PC-9 (cell line): ENCODE measurements around the gene FARS2. TPM values are rescaled to one million over a fixed set of nuclear protein-coding genes. Genes with fewer than 3 reads are reported as not detected.

Experiments
- BruUV-seq: library from RNA; stranded (reverse); fragments of 400-500 nt; replicated peaks from 2 replicates; lab custom pipeline; 2021; lab: Mats Ljungman, UMichigan
- CTCF ChIA-PET: fragments of 300-600 bp; sonication (Branson Sonifier 250); formaldehyde crosslinking; loops from one replicate; lab custom pipeline; 2022; ENCODE audit warnings: antibody characterized with exemption; lab: Charles Lee
- POLR2A ChIA-PET: fragments of 300-600 bp; sonication (Branson Sonifier 250); formaldehyde crosslinking; loops from one replicate; lab custom pipeline; 2022; ENCODE audit warnings: antibody characterized with exemption; ENCODE audit not compliant: unreplicated experiment; lab: Charles Lee
- DNase-seq, 2 experiments: peaks; one replicate each; pipeline versions ENCODE4 v3.0.0 to v3.0.0-alpha.2; 2015 to 2022; ENCODE audit warnings: mixed read lengths in 1 of 2
- H2AFZ ChIP-seq: fragments of 200-600 bp; sonication (generic); 2 replicates; pipeline ENCODE4 v1.8.1; 2017; ENCODE audit warnings: antibody characterized with exemption
- H3F3A ChIP-seq: fragments of 200-600 bp; sonication (generic); 2 replicates; pipeline ENCODE4 v1.8.1; 2017; ENCODE audit warnings: antibody characterized with exemption, mild to moderate bottlenecking, low read depth; ENCODE audit not compliant: insufficient read depth
- H3K27ac ChIP-seq: fragments of 200-600 bp; sonication (generic); 2 replicates; pipeline ENCODE4 v1.6.1; 2016; ENCODE audit warnings: mixed run types
- H3K27me3 ChIP-seq: fragments of 200-600 bp; sonication (generic); 2 replicates; pipeline ENCODE4 v1.6.1; 2016; ENCODE audit warnings: low read depth, mixed run types; ENCODE audit not compliant: insufficient read depth
- H3K36me3 ChIP-seq: fragments of 200-600 bp; sonication (generic); 2 replicates; pipeline ENCODE4 v1.6.1; 2016; ENCODE audit warnings: low read depth, mixed run types
- H3K4me1 ChIP-seq: fragments of 200-600 bp; sonication (generic); replicated peaks from 2 replicates; pipeline ENCODE4 v1.6.1; 2016; ENCODE audit warnings: mixed run types; ENCODE audit not compliant: insufficient read depth
- H3K4me2 ChIP-seq: fragments of 200-600 bp; sonication (generic); 2 replicates; pipeline ENCODE4 v1.6.1; 2017; ENCODE audit warnings: mixed run types
- H3K4me3 ChIP-seq: fragments of 200-600 bp; sonication (generic); 2 replicates; pipeline ENCODE4 v1.6.1; 2016; ENCODE audit warnings: mixed run types
- H3K79me2 ChIP-seq: fragments of 200-600 bp; sonication (generic); 2 replicates; pipeline ENCODE4 v1.6.1; 2017; ENCODE audit warnings: low read depth, mixed run types
- H3K9me2 ChIP-seq: fragments of 200-600 bp; sonication (generic); 2 replicates; pipeline ENCODE4 v1.8.1; 2017; ENCODE audit warnings: mild to moderate bottlenecking; ENCODE audit not compliant: insufficient read depth
- H3K9me3 ChIP-seq: fragments of 200-600 bp; sonication (generic); 2 replicates; pipeline ENCODE4 v1.8.1; 2016; ENCODE audit warnings: low read depth; ENCODE audit not compliant: insufficient read depth
- H4K20me1 ChIP-seq: fragments of 200-600 bp; sonication (generic); 2 replicates; pipeline ENCODE4 v1.8.1; 2017; ENCODE audit not compliant: insufficient read depth
- EZH2 ChIP-seq: fragments of 200-600 bp; sonication (generic); IDR thresholded peaks from 2 replicates; pipeline ENCODE4 v1.8.0; 2017; ENCODE audit warnings: antibody characterized with exemption, low read depth
- intact Hi-C: fragments of 100-400 bp; cut with micrococcal nuclease; formaldehyde crosslinking; loops from one replicate; pipeline ENCODE4 v1.10.0; 2022; ENCODE audit not compliant: unreplicated experiment
- total RNA-seq: library from RNA; stranded (reverse); gene quantifications from 2 replicates; pipeline ENCODE4 v1.2.3, GENCODE V29; 2021
- TF ChIP-seq, protein P1 (sequence below): fragments of 200-600 bp; sonication (generic); conservative IDR thresholded peaks from 2 replicates; pipeline ENCODE4 v1.6.1; 2017; ENCODE audit warnings: mixed run types, antibody characterized with exemption, mild to moderate bottlenecking, moderate library complexity

Gene FARS2
- total RNA-seq, 1 experiment from 2014 or later, result 26.7 TPM

DNA sequence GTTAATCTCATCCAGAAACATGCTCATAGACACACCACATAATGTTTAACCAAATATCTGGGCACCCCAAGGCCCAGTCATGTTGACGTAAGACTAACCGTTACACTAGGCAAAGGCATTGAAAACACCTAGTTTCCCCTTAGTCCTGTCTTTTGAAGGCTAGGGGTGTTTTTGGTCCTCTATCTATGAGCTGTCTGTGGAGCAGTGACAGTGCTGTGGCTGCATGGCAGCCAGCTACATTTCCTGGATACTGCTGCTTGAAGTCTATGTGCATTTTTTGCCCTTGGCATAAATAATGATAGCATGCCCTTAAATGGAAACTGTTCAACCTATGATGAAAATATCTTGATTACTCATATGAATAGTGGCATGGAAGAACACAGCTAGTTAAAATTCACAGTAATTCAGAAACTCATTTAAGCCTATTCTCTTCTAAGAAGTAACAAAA is 18.6 kb downstream of the FARS2 start:
- no peak for TF ChIP-seq EZH2
- TF ChIP-seq, protein P1, sequence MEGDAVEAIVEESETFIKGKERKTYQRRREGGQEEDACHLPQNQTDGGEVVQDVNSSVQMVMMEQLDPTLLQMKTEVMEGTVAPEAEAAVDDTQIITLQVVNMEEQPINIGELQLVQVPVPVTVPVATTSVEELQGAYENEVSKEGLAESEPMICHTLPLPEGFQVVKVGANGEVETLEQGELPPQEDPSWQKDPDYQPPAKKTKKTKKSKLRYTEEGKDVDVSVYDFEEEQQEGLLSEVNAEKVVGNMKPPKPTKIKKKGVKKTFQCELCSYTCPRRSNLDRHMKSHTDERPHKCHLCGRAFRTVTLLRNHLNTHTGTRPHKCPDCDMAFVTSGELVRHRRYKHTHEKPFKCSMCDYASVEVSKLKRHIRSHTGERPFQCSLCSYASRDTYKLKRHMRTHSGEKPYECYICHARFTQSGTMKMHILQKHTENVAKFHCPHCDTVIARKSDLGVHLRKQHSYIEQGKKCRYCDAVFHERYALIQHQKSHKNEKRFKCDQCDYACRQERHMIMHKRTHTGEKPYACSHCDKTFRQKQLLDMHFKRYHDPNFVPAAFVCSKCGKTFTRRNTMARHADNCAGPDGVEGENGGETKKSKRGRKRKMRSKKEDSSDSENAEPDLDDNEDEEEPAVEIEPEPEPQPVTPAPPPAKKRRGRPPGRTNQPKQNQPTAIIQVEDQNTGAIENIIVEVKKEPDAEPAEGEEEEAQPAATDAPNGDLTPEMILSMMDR, result no peak
- Histone ChIP-seq H3K4me2 (no peak overlapping the region), H4K20me1 (no peaks in the 10 kb centered on the region), H3K36me3 (no peaks in the 10 kb centered on the region), H3K9me3 (no peaks in the 10 kb centered on the region), H3K4me3 (no peak overlapping the region), H3K27me3 (no peaks in the 10 kb centered on the region), H3K79me2 (no peaks in the 10 kb centered on the region), H3F3A (no peaks in the 10 kb centered on the region), H2AFZ (no peak overlapping the region), H3K27ac (no peak overlapping the region), H3K4me1 (no peaks in the 10 kb centered on the region), H3K9me2 (no peaks in the 10 kb centered on the region)
- no peak for DNase-seq
- BruUV-seq, result no TSS peak
- intact Hi-C loops, result no loop called here
- ChIA-PET POLR2A (no interaction called here), CTCF (interaction anchor here (0.6 kb wide), 1 partner anchor 166 kb away, joined by 4 read pairs; no protein-coding TSS in a partner anchor)

DNA sequence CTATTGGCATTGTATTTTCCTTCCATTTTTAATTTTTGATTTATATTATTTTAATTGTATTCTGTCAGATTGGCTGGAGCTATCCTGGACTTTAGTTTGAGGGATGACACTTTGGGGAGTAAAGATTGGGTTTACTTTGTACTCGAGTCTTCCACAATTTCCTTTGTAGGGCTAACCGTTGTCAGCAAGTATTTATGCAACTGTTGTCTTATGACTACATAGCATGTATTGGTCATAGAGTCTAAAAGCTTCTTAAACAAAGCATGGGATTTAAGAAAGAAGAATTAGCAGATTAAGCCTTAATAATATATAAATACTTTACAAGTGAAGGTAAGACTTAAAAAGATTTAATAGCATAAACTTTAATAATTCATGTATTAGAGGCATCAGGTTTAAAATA is 19.6 kb downstream of the FARS2 start:
- Histone ChIP-seq H2AFZ (no peak overlapping the region), H3K27ac (no peak overlapping the region), H3F3A (no peaks in the 10 kb centered on the region), H3K4me2 (no peak overlapping the region), H3K4me3 (no peak overlapping the region), H3K4me1 (no peaks in the 10 kb centered on the region), H3K36me3 (no peaks in the 10 kb centered on the region), H4K20me1 (no peaks in the 10 kb centered on the region), H3K79me2 (no peaks in the 10 kb centered on the region), H3K27me3 (no peaks in the 10 kb centered on the region), H3K9me3 (no peaks in the 10 kb centered on the region), H3K9me2 (no peaks in the 10 kb centered on the region)
- POLR2A ChIA-PET, result no interaction called here
- intact Hi-C loops, result no loop called here
- BruUV-seq, result no TSS peak
- no peak for TF ChIP-seq EZH2
- TF ChIP-seq, protein P1, result no peak
- CTCF ChIA-PET, result no interaction called here
- no peak for DNase-seq

DNA sequence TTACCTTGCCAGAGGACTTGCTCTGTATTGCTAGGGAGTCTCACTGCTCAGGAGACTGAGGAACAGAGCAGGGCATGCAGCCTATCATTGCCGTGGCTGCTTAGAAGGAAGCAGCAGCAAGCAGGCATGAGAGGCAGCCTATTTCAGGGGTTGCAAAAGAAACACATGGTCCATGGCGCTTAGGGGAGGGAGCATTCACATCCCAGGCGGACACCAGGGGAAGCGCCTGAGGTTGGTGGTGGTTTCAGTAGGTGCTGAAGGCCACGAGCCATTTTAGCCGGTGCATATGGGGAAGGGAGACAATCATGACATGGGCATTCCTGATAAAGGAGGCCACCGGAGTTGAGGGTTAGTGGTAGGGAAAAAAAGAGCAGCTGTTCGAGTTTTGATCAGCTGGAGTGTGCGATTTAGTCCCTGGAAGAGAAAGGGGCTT is 20.9 kb downstream of the FARS2 start:
- Histone ChIP-seq H3K27me3 (no peaks in the 10 kb centered on the region), H2AFZ (no peak overlapping the region), H3K9me3 (no peaks in the 10 kb centered on the region), H3K4me2 (no peak overlapping the region), H3K27ac (no peak overlapping the region), H3K79me2 (no peaks in the 10 kb centered on the region), H3F3A (no peaks in the 10 kb centered on the region), H3K4me3 (no peak overlapping the region), H3K9me2 (no peaks in the 10 kb centered on the region), H4K20me1 (no peaks in the 10 kb centered on the region), H3K4me1 (no peaks in the 10 kb centered on the region), H3K36me3 (no peaks in the 10 kb centered on the region)
- DNase-seq, result no peak
- intact Hi-C loops, result no loop called here
- TF ChIP-seq EZH2, result no peak
- TF ChIP-seq, protein P1, result no peak
- POLR2A ChIA-PET, result no interaction called here
- no TSS peak for BruUV-seq
- CTCF ChIA-PET, result no interaction called here
